Peyer's patch (tissue), 4 donors: ENCODE results near the gene MRM3.

Experiments used
- CTCF ChIP-seq, 6 experiments: fragments of 450-650 bp in 4 of 6; fragments of 200-600 bp in 2 of 6; sonication (generic) in 1 of 6; IDR thresholded peaks; one replicate each; pipeline ENCODE4 v1.5.1; 2017 to 2019; ENCODE audit warnings: antibody characterized with exemption in 6 of 6, mild to moderate bottlenecking in 3 of 6, moderate library complexity in 1 of 6
- POLR2A ChIP-seq, 2 donors: fragments of 450-650 bp; IDR thresholded peaks; one replicate each; pipeline ENCODE4 v1.5.1; 2017; ENCODE audit warnings: antibody characterized with exemption in 2 of 2, mild to moderate bottlenecking in 2 of 2, moderate library complexity in 2 of 2

GRCh38 chr17:750431-751037 is 31.6 kb upstream of the MRM3 start:
- TF ChIP-seq POLR2A (IDR thresholded peaks at IDR 0.05), result no peak
- no peak for TF ChIP-seq CTCF (IDR thresholded peaks at IDR 0.05)
